ENCODE results near the gene SORBS1.

GRCh38 chr10:95544783-95545500 lies 16.2 kb downstream of the SORBS1 start:
- no peak for TF ChIP-seq CTCF (IDR thresholded peaks at IDR 0.05; ENCODE audit: low read length)
- TF ChIP-seq EZH2phosphoT487 (IDR thresholded peaks at IDR 0.05; ENCODE audit: low read length), result no peak
